Parathyroid adenoma (tissue), 2 donors: Measurements from ENCODE around the gene SPACA9.

ENCODE experiments used
- H2AFZ ChIP-seq: fragments of 300-600 bp; sonication (generic); one replicate; pipeline ENCODE4 v1.7.0; 2017; ENCODE audit warnings: antibody characterized with exemption, mild to moderate bottlenecking
- H3K27ac ChIP-seq: fragments of 300-600 bp; sonication (generic); one replicate; pipeline ENCODE4 v1.7.0; 2017
- H3K27me3 ChIP-seq: fragments of 300-600 bp; sonication (generic); one replicate; pipeline ENCODE4 v1.7.0; 2017; ENCODE audit warnings: low read length; ENCODE audit not compliant: control insufficient read depth, insufficient read depth
- H3K36me3 ChIP-seq: fragments of 300-600 bp; sonication (generic); one replicate; pipeline ENCODE4 v1.7.0; 2017; ENCODE audit warnings: low read length; ENCODE audit not compliant: control insufficient read depth, insufficient read depth
- H3K4me1 ChIP-seq: fragments of 300-600 bp; sonication (generic); one replicate; pipeline ENCODE4 v1.7.0; 2017; ENCODE audit warnings: control low read depth
- H3K4me2 ChIP-seq: fragments of 300-600 bp; sonication (generic); one replicate; pipeline ENCODE4 v1.7.0; 2017; ENCODE audit warnings: low read length
- H3K4me3 ChIP-seq: fragments of 300-600 bp; sonication (generic); one replicate; pipeline ENCODE4 v1.7.0; 2017; ENCODE audit warnings: low read depth, low read length
- H3K79me2 ChIP-seq: fragments of 300-600 bp; sonication (generic); one replicate; pipeline ENCODE4 v1.7.0; 2017; ENCODE audit warnings: control low read depth
- H3K9ac ChIP-seq: fragments of 300-600 bp; sonication (generic); one replicate; pipeline ENCODE4 v1.7.0; 2017; ENCODE audit warnings: mild to moderate bottlenecking
- H3K9me3 ChIP-seq: fragments of 300-600 bp; sonication (generic); one replicate; pipeline ENCODE4 v1.7.0; 2017; ENCODE audit warnings: low read length; ENCODE audit not compliant: control insufficient read depth
- TF ChIP-seq, protein P1 (sequence below): fragments of 300-600 bp; sonication (generic); IDR thresholded peaks from one replicate; pipeline ENCODE4 v1.7.0; 2017; ENCODE audit warnings: antibody characterized with exemption, mild to moderate bottlenecking
- donor health status: primary hyperparathyroidism.

The SPACA9 gene

DNA sequence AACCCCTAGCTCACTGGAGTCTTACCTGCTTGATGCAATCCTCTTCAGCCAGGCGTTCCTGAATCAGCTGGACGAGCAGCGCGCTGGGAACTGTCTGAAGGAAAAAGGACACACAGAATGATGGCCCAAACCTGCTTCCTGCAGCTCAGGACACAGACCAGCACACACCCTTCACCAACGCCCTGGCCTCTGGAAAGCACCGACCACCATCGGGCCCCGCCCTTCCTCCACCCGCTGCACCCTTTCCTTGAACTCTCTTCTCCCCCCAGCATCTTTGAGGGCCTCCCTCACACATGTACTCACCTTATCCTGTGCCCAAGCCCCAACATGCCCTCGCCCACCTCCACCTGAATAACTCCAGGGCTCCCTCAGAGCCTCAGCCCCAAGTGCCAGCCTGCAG, 23.9 kb upstream of the SPACA9 start:
- Histone ChIP-seq H3K4me2 (no peak overlapping the region), H3K27me3 (no peaks in the 10 kb centered on the region), H3K4me3 (no peak overlapping the region), H3K79me2 (no peaks in the 10 kb centered on the region), H3K4me1 (no peaks in the 10 kb centered on the region), H2AFZ (no peak overlapping the region), H3K9ac (no peak overlapping the region), H3K9me3 (no peaks in the 10 kb centered on the region), H3K36me3 (no peaks in the 10 kb centered on the region), H3K27ac (no peak overlapping the region)
- TF ChIP-seq, protein P1, sequence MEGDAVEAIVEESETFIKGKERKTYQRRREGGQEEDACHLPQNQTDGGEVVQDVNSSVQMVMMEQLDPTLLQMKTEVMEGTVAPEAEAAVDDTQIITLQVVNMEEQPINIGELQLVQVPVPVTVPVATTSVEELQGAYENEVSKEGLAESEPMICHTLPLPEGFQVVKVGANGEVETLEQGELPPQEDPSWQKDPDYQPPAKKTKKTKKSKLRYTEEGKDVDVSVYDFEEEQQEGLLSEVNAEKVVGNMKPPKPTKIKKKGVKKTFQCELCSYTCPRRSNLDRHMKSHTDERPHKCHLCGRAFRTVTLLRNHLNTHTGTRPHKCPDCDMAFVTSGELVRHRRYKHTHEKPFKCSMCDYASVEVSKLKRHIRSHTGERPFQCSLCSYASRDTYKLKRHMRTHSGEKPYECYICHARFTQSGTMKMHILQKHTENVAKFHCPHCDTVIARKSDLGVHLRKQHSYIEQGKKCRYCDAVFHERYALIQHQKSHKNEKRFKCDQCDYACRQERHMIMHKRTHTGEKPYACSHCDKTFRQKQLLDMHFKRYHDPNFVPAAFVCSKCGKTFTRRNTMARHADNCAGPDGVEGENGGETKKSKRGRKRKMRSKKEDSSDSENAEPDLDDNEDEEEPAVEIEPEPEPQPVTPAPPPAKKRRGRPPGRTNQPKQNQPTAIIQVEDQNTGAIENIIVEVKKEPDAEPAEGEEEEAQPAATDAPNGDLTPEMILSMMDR = no peak

DNA sequence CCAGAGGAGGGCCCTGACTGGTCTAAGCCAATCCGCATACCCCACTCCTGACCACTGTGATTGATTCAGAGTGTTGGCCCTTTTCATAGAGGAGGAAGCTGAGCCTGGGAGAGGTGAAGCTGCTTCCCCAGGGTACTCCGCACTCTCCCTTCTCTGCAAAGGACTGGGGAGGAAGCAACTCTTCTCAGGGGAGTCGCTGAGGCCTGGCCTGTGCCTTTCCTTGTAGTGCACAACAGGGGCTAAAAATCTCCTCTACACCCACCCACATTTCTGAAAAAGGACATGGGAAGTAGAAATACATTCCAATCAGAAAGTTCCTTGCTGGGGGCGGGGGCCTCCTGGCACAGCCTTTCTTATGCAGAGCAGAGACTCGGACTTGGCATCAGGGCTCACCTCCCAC, 22.8 kb upstream of the SPACA9 start:
- Histone ChIP-seq H3K9me3 (no peaks in the 10 kb centered on the region), H3K4me1 (no peaks in the 10 kb centered on the region), H3K36me3 (no peaks in the 10 kb centered on the region), H3K27ac (no peak overlapping the region), H3K4me3 (no peak overlapping the region), H3K9ac (no peak overlapping the region), H3K4me2 (no peak overlapping the region), H3K79me2 (no peaks in the 10 kb centered on the region), H2AFZ (no peak overlapping the region), H3K27me3 (no peaks in the 10 kb centered on the region)
- TF ChIP-seq, protein P1 = no peak

DNA sequence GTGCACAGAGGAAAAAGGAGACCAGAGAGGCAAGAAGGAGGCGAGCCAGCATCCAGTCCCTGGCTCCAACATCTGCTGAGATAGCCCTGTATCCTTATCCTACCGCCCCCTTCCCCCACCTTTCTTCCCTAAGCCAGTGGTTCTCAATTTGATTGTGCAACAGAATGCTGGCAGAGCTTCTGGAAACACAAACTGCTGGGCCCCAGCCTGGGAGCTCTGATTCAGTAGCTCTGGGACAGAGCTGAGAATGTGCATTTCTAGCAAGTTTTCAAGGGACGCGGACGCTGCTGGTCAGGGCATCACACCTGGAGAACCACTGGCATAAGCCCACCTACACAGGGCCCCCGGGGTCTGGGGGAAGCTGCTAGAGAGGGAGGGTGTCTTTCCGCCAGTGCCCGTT, 21.7 kb upstream of the SPACA9 start:
- Histone ChIP-seq H3K9ac (no peak overlapping the region), H3K4me3 (no peak overlapping the region)
- TF ChIP-seq, protein P1 = no peak

DNA sequence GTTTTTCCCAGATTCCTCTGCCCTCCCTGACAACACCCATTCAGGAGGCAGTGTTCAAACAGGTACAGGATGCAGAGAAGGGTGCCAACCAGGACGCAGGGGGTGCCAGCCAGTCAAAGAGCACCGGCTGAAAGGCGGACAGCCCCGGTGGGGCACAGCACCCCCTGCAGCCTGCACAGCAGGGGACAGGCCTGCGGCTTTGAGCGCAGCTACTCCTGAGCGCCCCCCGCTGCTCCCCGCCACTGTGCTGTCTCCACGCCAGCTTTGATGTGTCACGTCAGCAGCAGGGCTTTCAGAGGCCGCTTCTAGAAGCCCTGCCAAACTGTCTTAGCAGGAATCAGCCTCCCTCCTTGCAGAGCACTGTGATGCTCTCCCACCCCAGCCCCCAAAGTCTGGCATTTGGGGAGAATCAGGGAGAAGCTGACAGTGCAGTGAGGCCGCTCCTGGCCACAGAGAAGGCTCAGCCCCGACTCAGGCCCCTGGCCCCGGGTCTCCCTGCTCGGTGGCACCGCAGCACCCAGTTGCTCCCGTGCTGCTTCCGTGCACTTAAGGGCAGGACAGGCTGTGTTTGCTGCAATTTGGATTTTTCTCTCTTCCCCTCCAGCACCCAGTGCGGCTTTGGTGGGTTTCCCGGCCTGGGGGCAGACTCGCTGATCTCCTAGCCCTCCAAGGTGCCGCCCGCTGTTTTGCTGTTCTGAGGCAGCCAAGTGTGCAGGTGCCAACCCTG, 20.9 kb upstream of the SPACA9 start:
- Histone ChIP-seq H3K9ac (no peak overlapping the region), H3K27ac (no peak overlapping the region)

More for the DNA sequence above, 21.7 kb upstream of the SPACA9 start:
- Histone ChIP-seq H3K27ac (no peak overlapping the region), H3K4me1 (no peaks in the 10 kb centered on the region), H3K79me2 (no peaks in the 10 kb centered on the region), H3K36me3 (no peaks in the 10 kb centered on the region), H3K9me3 (no peaks in the 10 kb centered on the region), H2AFZ (no peak overlapping the region), H3K27me3 (no peaks in the 10 kb centered on the region), H3K4me2 (no peak overlapping the region)

More for the DNA sequence above, 20.9 kb upstream of the SPACA9 start:
- no peaks in the 10 kb centered on the region for H3K79me2 ChIP-seq
- no peaks in the 10 kb centered on the region for H3K27me3 ChIP-seq
- H2AFZ ChIP-seq = no peak overlapping the region
- no peaks in the 10 kb centered on the region for H3K9me3 ChIP-seq
- no peak overlapping the region for H3K4me2 ChIP-seq
- TF ChIP-seq, protein P1 = no peak
- no peaks in the 10 kb centered on the region for H3K4me1 ChIP-seq
- no peaks in the 10 kb centered on the region for H3K36me3 ChIP-seq
- H3K4me3 ChIP-seq = no peak overlapping the region
